NCI-H460 (cell line): ENCODE results near the gene PITHD1. TPM values are rescaled to one million over a fixed set of nuclear protein-coding genes. Genes with fewer than 3 reads are reported as not detected.
A peak's percentile ranks its signal among the peaks of the same experiment; 100 is the strongest.
"Not testable (repeated sequence)": the region's sequence is repeated elsewhere in the genome, so short reads cannot be mapped to it uniquely, and the experiment has no call there.

Experiments
- DNase-seq: peaks from one replicate; pipeline ENCODE4 v3.0.0-alpha.2; 2016; ENCODE audit warnings: low read depth; ENCODE audit errors: extremely low read depth
- total RNA-seq: library from RNA; depleted of rRNA; stranded (reverse); fragments of >200 nt; shearing (Covaris generic); gene quantifications from 2 replicates; pipeline ENCODE4 v1.2.3, GENCODE V29; 2014; rRNA removed

Gene PITHD1
- total RNA-seq, 1 experiment from 2014 or later, result 40.1 TPM

GRCh38 chr1:23816906-23817305 is 38.7 kb downstream of the PITHD1 start:
- no peak for DNase-seq

GRCh38 chr1:23817633-23818032 is 39.4 kb downstream of the PITHD1 start:
- no peak for DNase-seq

GRCh38 chr1:23823767-23824166 is 45.5 kb downstream of the PITHD1 start:
- DNase-seq, result no peak

GRCh38 chr1:23824711-23825075 is 46.5 kb downstream of the PITHD1 start:
- DNase-seq, result no peak

GRCh38 chr1:23825076-23825761 is 47.0 kb downstream of the PITHD1 start, which contains the start of gene HMGCL:
HMGCL (minus strand) TSS chr1:23825429; CDS start chr1:23825415, 14 bp downstream.
- DNase-seq, result peak; percentile 76

- DNase-seq, result no peak
These were observed 47.7 kb downstream of the PITHD1 start for GRCh38 chr1:23825762-23826522.

- DNase-seq, result not testable (repeated sequence)
These were observed 48.4 kb downstream of the PITHD1 start for GRCh38 chr1:23826590-23826989.

- no peak for DNase-seq
These were observed 49.5 kb downstream of the PITHD1 start for GRCh38 chr1:23827717-23828116.

GRCh38 chr1:23834156-23834555 is 55.9 kb downstream of the PITHD1 start:
- DNase-seq, result not testable (repeated sequence)

GRCh38 chr1:23836037-23836436 is 57.8 kb downstream of the PITHD1 start:
- no peak for DNase-seq

Other genes starting within 250 kb of the PITHD1 start
- gene E2F2, start 247.2 kb upstream of the PITHD1 start, total RNA-seq, result 3.4 and 3.9 TPM in 2 replicates
- 53.6 and 68.8 TPM in 2 replicates for gene ID3, start 218.9 kb upstream of the PITHD1 start, total RNA-seq
- gene RPL11, start 86.6 kb upstream of the PITHD1 start, total RNA-seq, result 2,020 and 2,371 TPM in 2 replicates
- gene ELOA, start 34.9 kb upstream of the PITHD1 start, total RNA-seq, result 29.5 and 31.1 TPM in 2 replicates
- gene LYPLA2, start 12.7 kb downstream of the PITHD1 start, total RNA-seq, result 50.8 and 54.3 TPM in 2 replicates
- 36.2 and 37.2 TPM in 2 replicates for gene GALE, start 22.3 kb downstream of the PITHD1 start, total RNA-seq
- 29.1 and 30.0 TPM in 2 replicates for gene HMGCL, start 47.0 kb downstream of the PITHD1 start, total RNA-seq
- 16.6 and 17.1 TPM in 2 replicates for gene FUCA1, start 89.9 kb downstream of the PITHD1 start, total RNA-seq
- gene CNR2, start 134.9 kb downstream of the PITHD1 start, total RNA-seq, result not detected in 2 replicates
- 74.6 and 84.0 TPM in 2 replicates for gene PNRC2, start 181.4 kb downstream of the PITHD1 start, total RNA-seq
- 79.1 and 90.5 TPM in 2 replicates for gene SRSF10, start 201.9 kb downstream of the PITHD1 start, total RNA-seq